ENCODE results near the gene KCNMA1. TPM values are rescaled to one million over a fixed set of nuclear protein-coding genes. Genes with fewer than 3 reads are reported as not detected.

The KCNMA1 gene
- total and polyA plus RNA-seq, 2 donors from 2014 or later: 4.2 to 8.9 TPM

DNA sequence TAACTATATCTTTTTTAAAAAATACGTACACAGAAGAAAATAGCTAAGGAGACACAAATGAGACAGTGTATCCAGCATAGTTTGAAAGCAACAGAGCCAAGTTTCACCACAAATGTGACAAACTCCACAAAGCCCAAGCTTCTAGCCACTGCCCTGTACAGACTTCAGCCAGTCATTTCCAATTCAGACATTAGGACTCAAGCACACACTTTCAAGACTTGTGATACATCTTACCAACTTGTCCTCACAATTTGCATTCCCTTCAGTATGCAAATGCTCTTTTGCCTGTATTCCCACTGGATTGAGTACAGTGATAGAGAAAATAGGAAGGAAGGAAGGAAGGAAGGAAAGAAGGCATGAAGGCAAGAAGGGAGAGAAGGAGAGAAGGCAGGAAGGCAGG lies 510.4 kb downstream of the KCNMA1 start:
- no peak overlapping the region for H3K27ac ChIP-seq (ENCODE audit: low read depth in 2 of 2, low read length in 2 of 2)
- no peaks in the 10 kb centered on the region for H3K36me3 ChIP-seq (ENCODE audit: control insufficient read depth in 2 of 3, insufficient read depth in 3 of 3, low read length in 3 of 3)
- intact Hi-C loops (cut with DNase I): no loop called here
- no peak overlapping the region for H3K9ac ChIP-seq (ENCODE audit: low read length in 3 of 3)
- no peak for FAIRE-seq
- no peaks in the 10 kb centered on the region for H3K4me1 ChIP-seq (ENCODE audit: control insufficient read depth in 2 of 3, insufficient read depth in 2 of 3, low read depth in 1 of 3, low read length in 3 of 3)
- H3K27me3 ChIP-seq (ENCODE audit: control insufficient read depth, insufficient read depth, low read length): no peaks in the 10 kb centered on the region
- no peak for DNase-seq
- no peak for TF ChIP-seq CTCF (IDR thresholded peaks at IDR 0.05; ENCODE audit: borderline replicate concordance, extremely low read depth, insufficient read depth)
- H3K9me3 ChIP-seq (ENCODE audit: control insufficient read depth in 2 of 3, insufficient read depth in 1 of 3, low read length in 3 of 3): no peaks in the 10 kb centered on the region
- H3K4me3 ChIP-seq (ENCODE audit: low read length in 3 of 3): no peak overlapping the region

DNA sequence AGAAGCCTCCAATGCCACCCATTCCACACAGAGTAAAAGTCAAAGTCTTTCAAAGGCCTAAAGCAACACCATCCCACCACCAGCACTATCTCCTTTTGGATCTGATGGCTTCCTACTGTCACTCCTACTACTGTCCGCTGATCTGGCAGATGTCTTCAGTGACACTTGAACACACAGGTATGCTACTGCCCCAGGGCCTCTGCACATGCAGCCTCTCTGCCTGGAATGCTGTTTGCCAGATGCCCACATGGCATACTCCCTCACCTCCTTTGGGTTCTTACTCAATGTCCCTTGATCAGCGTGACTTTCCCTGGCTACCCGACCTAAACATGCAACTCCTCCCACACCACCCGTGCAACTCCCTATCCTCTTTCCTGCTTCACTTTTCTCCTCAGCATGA lies 512.4 kb downstream of the KCNMA1 start:
- DNase-seq (no peak), FAIRE-seq (no peak)
- H3K4me3 ChIP-seq (ENCODE audit: low read length in 3 of 3): no peak overlapping the region
- no peaks in the 10 kb centered on the region for H3K36me3 ChIP-seq (ENCODE audit: control insufficient read depth in 2 of 3, insufficient read depth in 3 of 3, low read length in 3 of 3)
- intact Hi-C loops (cut with DNase I): no loop called here
- no peaks in the 10 kb centered on the region for H3K27me3 ChIP-seq (ENCODE audit: control insufficient read depth, insufficient read depth, low read length)
- no peak for TF ChIP-seq CTCF (IDR thresholded peaks at IDR 0.05; ENCODE audit: borderline replicate concordance, extremely low read depth, insufficient read depth)
- no peak overlapping the region for H3K27ac ChIP-seq (ENCODE audit: low read depth in 2 of 2, low read length in 2 of 2)
- H3K9me3 ChIP-seq (ENCODE audit: control insufficient read depth in 2 of 3, insufficient read depth in 1 of 3, low read length in 3 of 3): no peaks in the 10 kb centered on the region
- no peaks in the 10 kb centered on the region for H3K4me1 ChIP-seq (ENCODE audit: control insufficient read depth in 2 of 3, insufficient read depth in 2 of 3, low read depth in 1 of 3, low read length in 3 of 3)
- H3K9ac ChIP-seq (ENCODE audit: low read length in 3 of 3): no peak overlapping the region

- TF ChIP-seq CTCF (IDR thresholded peaks at IDR 0.05; ENCODE audit: borderline replicate concordance, extremely low read depth, insufficient read depth): no peak
- intact Hi-C loops (cut with DNase I): no loop called here
- H3K4me3 ChIP-seq (ENCODE audit: low read length in 3 of 3): no peak overlapping the region
- H3K4me1 ChIP-seq (ENCODE audit: control insufficient read depth in 2 of 3, insufficient read depth in 2 of 3, low read depth in 1 of 3, low read length in 3 of 3): no peaks in the 10 kb centered on the region
- DNase-seq: no peak
- H3K27me3 ChIP-seq (ENCODE audit: control insufficient read depth, insufficient read depth, low read length): no peaks in the 10 kb centered on the region
- no peaks in the 10 kb centered on the region for H3K36me3 ChIP-seq (ENCODE audit: control insufficient read depth in 2 of 3, insufficient read depth in 3 of 3, low read length in 3 of 3)
- H3K9ac ChIP-seq (ENCODE audit: low read length in 3 of 3): no peak overlapping the region
- FAIRE-seq: no peak
- H3K9me3 ChIP-seq (ENCODE audit: control insufficient read depth in 2 of 3, insufficient read depth in 1 of 3, low read length in 3 of 3): no peaks in the 10 kb centered on the region
- H3K27ac ChIP-seq (ENCODE audit: low read depth in 2 of 2, low read length in 2 of 2): no peak overlapping the region
Measured at GRCh38 chr10:77123330-77123729, 514.3 kb downstream of the KCNMA1 start.

- DNase-seq: no peak
- TF ChIP-seq CTCF (IDR thresholded peaks at IDR 0.05; ENCODE audit: borderline replicate concordance, extremely low read depth, insufficient read depth): no peak
- Histone ChIP-seq H3K9me3 (ENCODE audit: control insufficient read depth in 2 of 3, insufficient read depth in 1 of 3, low read length in 3 of 3) (no peaks in the 10 kb centered on the region), H3K4me3 (ENCODE audit: low read length in 3 of 3) (no peak overlapping the region), H3K9ac (ENCODE audit: low read length in 3 of 3) (no peak overlapping the region), H3K36me3 (ENCODE audit: control insufficient read depth in 2 of 3, insufficient read depth in 3 of 3, low read length in 3 of 3) (no peaks in the 10 kb centered on the region), H3K27me3 (ENCODE audit: control insufficient read depth, insufficient read depth, low read length) (no peaks in the 10 kb centered on the region), H3K27ac (ENCODE audit: low read depth in 2 of 2, low read length in 2 of 2) (no peak overlapping the region), H3K4me1 (ENCODE audit: control insufficient read depth in 2 of 3, insufficient read depth in 2 of 3, low read depth in 1 of 3, low read length in 3 of 3) (no peaks in the 10 kb centered on the region)
- intact Hi-C loops (cut with DNase I): no loop called here
- FAIRE-seq: no peak
Measured at GRCh38 chr10:77121829-77122228, 515.8 kb downstream of the KCNMA1 start.

All from kidney (tissue), 14 donors.